ENCODE measurements around the gene ADPRHL1.

Gene ADPRHL1

GRCh38 chr13:113466383-113466782, 13.1 kb upstream of the ADPRHL1 start:
- DNase-seq (ENCODE audit: low spot score): no peak
- TF ChIP-seq CTCF (conservative IDR thresholded peaks at IDR 0.05; ENCODE audit: low read depth): no peak
- H3K27ac ChIP-seq: no peak overlapping the region
- ChIA-PET POLR2A (ENCODE audit: low non-redundant PET) (no interaction called here), CTCF (interaction anchor here (0.6 to 0.9 kb wide), 2 partner anchors 23 to 142 kb away, joined by 4 to 10 read pairs; no protein-coding TSS in a partner anchor)

GRCh38 chr13:113465300-113465699, 12.0 kb upstream of the ADPRHL1 start:
- no peak overlapping the region for H3K27ac ChIP-seq
- no peak for TF ChIP-seq CTCF (conservative IDR thresholded peaks at IDR 0.05; ENCODE audit: low read depth)
- POLR2A ChIA-PET (ENCODE audit: low non-redundant PET): no interaction called here
- CTCF ChIA-PET: interaction anchor here (0.5 to 0.7 kb wide), 2 partner anchors 232 to 1444 kb away, joined by 3 to 5 read pairs; no protein-coding TSS in a partner anchor
- DNase-seq (ENCODE audit: low spot score): no peak

- CTCF ChIA-PET: no interaction called here
- POLR2A ChIA-PET (ENCODE audit: low non-redundant PET): no interaction called here
- DNase-seq (ENCODE audit: low spot score): no peak
- no peak overlapping the region for H3K27ac ChIP-seq
- TF ChIP-seq CTCF (conservative IDR thresholded peaks at IDR 0.05; ENCODE audit: low read depth): no peak
Observed at GRCh38 chr13:113464476-113464875, 11.2 kb upstream of the ADPRHL1 start.

GRCh38 chr13:113461022-113461751, 7.9 kb upstream of the ADPRHL1 start:
- ChIA-PET CTCF (no interaction called here), POLR2A (ENCODE audit: low non-redundant PET) (no interaction called here)
- DNase-seq (ENCODE audit: low spot score): no peak
- TF ChIP-seq CTCF (conservative IDR thresholded peaks at IDR 0.05; ENCODE audit: low read depth): no peak
- H3K27ac ChIP-seq: no peak overlapping the region

GRCh38 chr13:113460599-113460998, 7.3 kb upstream of the ADPRHL1 start:
- no peak overlapping the region for H3K27ac ChIP-seq
- no peak for TF ChIP-seq CTCF (conservative IDR thresholded peaks at IDR 0.05; ENCODE audit: low read depth)
- ChIA-PET CTCF (no interaction called here), POLR2A (ENCODE audit: low non-redundant PET) (no interaction called here)
- no peak for DNase-seq (ENCODE audit: low spot score)

GRCh38 chr13:113460064-113460555, 6.8 kb upstream of the ADPRHL1 start:
- POLR2A ChIA-PET (ENCODE audit: low non-redundant PET): no interaction called here
- no peak overlapping the region for H3K27ac ChIP-seq

More at GRCh38 chr13:113460064-113460555, 6.8 kb upstream of the ADPRHL1 start:
- TF ChIP-seq CTCF (conservative IDR thresholded peaks at IDR 0.05; ENCODE audit: low read depth): no peak
- CTCF ChIA-PET: no interaction called here
- no peak for DNase-seq (ENCODE audit: low spot score)

All from RWPE1 (cell line).